Aorta (tissue), 5 donors: ENCODE measurements around the gene NETO1. TPM values are rescaled to one million over a fixed set of nuclear protein-coding genes. Genes with fewer than 3 reads are reported as not detected.

Experiments used
- ATAC-seq: fragments of 200-7000 bp; cut with Tn5 transposase; one replicate; pipeline ENCODE4 v1.9.1; 2022; ENCODE audit warnings: moderate library complexity; ENCODE audit not compliant: low FRiP score
- DNase-seq, 2 donors: peaks; one replicate each; pipeline ENCODE4 v3.0.0-alpha.2; 2020
- H3K27ac ChIP-seq, 2 donors: one replicate each; pipeline ENCODE4 v1.5.1; 2013; ENCODE audit warnings: low read length in 2 of 2, mild to moderate bottlenecking in 2 of 2, moderate library complexity in 2 of 2, control low read depth in 1 of 2, inconsistent platforms in 1 of 2, low read depth in 1 of 2
- H3K27me3 ChIP-seq, 2 donors: one replicate each; pipeline ENCODE4 v1.6.1; 2013; ENCODE audit warnings: control low read depth in 1 of 2, low read length in 1 of 2, mild to moderate bottlenecking in 1 of 2, moderate library complexity in 1 of 2; ENCODE audit not compliant: insufficient read depth in 2 of 2, control insufficient read depth in 1 of 2
- H3K36me3 ChIP-seq, 2 donors: one replicate each; pipeline ENCODE4 v1.6.1; 2013; ENCODE audit warnings: control low read depth in 1 of 2, low read length in 1 of 2, mild to moderate bottlenecking in 1 of 2; ENCODE audit not compliant: insufficient read depth in 2 of 2, control insufficient read depth in 1 of 2
- H3K4me1 ChIP-seq, 2 donors: one replicate each; pipeline ENCODE4 v1.6.1; 2013; ENCODE audit warnings: low read length in 2 of 2, control low read depth in 1 of 2, mild to moderate bottlenecking in 1 of 2, moderate library complexity in 1 of 2; ENCODE audit not compliant: insufficient read depth in 2 of 2, control insufficient read depth in 1 of 2
- H3K4me3 ChIP-seq, 2 donors: one replicate each; pipeline ENCODE4 v1.5.1; 2013; ENCODE audit warnings: low read length in 2 of 2, control low read depth in 1 of 2, mild to moderate bottlenecking in 1 of 2
- H3K9me3 ChIP-seq: one replicate; pipeline ENCODE4 v1.6.1; 2013; ENCODE audit warnings: mild to moderate bottlenecking, low read length; ENCODE audit not compliant: control insufficient read depth
- WGBS, 2 donors: extraction: QIAGEN DNeasy Blood & Tissue Kit; methylation state at CpG; one replicate each; pipeline ENCODE4 v1.1.7; 2013; 5-methylcytosine and 5-hydroxymethylcytosine counted together
- intact Hi-C, 2 donors: fragments of 100-400 bp; cut with DNase I; formaldehyde crosslinking; loops; one replicate each; pipeline versions ENCODE4 v1.14.2 to v1.15.0; 2022
- polyA plus RNA-seq, 2 donors: library from polyadenylated mRNA; stranded (reverse); fragments of 200-250 nt; gene quantifications; one replicate each; pipeline ENCODE4 v1.2.3, GENCODE V29; 2013
- total RNA-seq, 2 donors: library from RNA; stranded (reverse); fragmentation: NEBNext Ultra II Directional; extraction: Animal tissue kit (Norgen Biotek cat#: 25700); gene quantifications; one replicate each; pipeline ENCODE4 v1.2.1, GENCODE V29; 2021
- donor health status: healthy with polysubstance abuse.
- donor health status: Bipolar disorder and iron deficiency.
- donor health status: DM: no; HTN: no; CAD: no.
- donor health status: DM: no; HTN: no; CAD: no.
- donor health status: DM: yes; HTN: yes; CAD: no.

The NETO1 gene
- total and polyA plus RNA-seq, 4 donors, result 3.8 TPM; not detected in 3

- ATAC-seq, result no peak
These were observed 140.6 kb downstream of the NETO1 start for GRCh38 chr18:72727038-72727655.

DNA sequence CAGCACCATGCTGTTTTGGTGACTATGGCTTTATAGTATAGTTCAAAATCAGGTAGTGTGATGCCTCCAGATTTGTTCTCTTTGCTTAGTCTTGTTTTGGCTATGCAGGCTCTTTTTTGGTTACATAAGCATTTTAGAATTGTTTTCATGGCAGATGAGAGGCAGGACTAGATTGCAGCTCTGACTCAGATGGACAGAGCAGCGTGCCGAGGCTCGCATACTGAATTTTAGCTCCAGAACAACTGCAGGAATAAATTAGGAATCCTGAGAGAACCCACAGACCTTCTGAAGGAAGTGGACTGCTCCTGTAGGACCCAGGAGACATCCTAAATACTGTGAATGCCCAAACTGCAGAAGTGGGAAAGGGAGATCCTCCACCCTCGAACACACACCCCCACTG lies 141.6 kb downstream of the NETO1 start:
- no peak for DNase-seq
- Histone ChIP-seq H3K36me3 (no peaks in the 10 kb centered on the region), H3K4me1 (no peaks in the 10 kb centered on the region), H3K4me3 (no peak overlapping the region), H3K27ac (no peak overlapping the region), H3K9me3 (peaks cover 2% of the 10 kb centered on the region), H3K27me3 (no peaks in the 10 kb centered on the region)
- ATAC-seq, result no peak
- 91% methylated on average over 4 of the region's 4 CpGs for WGBS, 2 donors
- intact Hi-C loops, result no loop called here

More at GRCh38 chr18:72727038-72727655, 140.6 kb downstream of the NETO1 start:
- no peak overlapping the region for H3K4me3 ChIP-seq
- 70 to 79% methylated on average over 5 of the region's 5 CpGs for WGBS, 2 donors
- no peak for DNase-seq
- H3K27me3 ChIP-seq, result no peaks in the 10 kb centered on the region
- H3K27ac ChIP-seq, result no peak overlapping the region
- H3K36me3 ChIP-seq, result no peaks in the 10 kb centered on the region
- H3K4me1 ChIP-seq, result no peaks in the 10 kb centered on the region
- H3K9me3 ChIP-seq, result peaks cover 2% of the 10 kb centered on the region
- intact Hi-C loops, result no loop called here

DNA sequence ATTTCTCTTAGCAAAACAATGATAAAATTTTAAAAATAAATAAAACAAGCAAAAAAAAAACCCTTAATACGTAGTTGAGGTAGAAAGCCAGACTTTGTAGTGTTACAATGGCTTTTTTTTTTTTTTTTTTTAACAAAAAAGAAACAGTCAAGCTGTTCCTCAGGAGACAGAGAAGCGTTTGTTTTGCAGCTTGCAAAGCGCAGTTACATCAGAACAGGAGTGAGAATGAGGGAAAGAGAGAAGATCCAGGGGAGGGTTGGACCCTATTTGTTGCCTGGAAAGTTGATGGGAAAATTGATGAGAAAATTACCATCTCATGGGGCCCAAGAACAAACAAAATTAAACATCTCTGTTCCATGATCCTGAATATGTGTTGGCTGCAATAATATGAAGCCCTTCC lies 146.5 kb downstream of the NETO1 start:
- Histone ChIP-seq H3K27ac (no peak overlapping the region), H3K36me3 (no peaks in the 10 kb centered on the region), H3K4me3 (no peak overlapping the region), H3K27me3 (no peaks in the 10 kb centered on the region), H3K4me1 (no peaks in the 10 kb centered on the region), H3K9me3 (peaks cover 1% of the 10 kb centered on the region)
- intact Hi-C loops, result no loop called here
- WGBS, 2 donors, result 64% methylated on average over 3 of the region's 3 CpGs
- DNase-seq, result no peak
- no peak for ATAC-seq

- WGBS, 2 donors, result 55% methylated on average over 3 of the region's 3 CpGs
- no peaks in the 10 kb centered on the region for H3K36me3 ChIP-seq
- intact Hi-C loops, result no loop called here
- DNase-seq (no peak), ATAC-seq (no peak)
- no peaks in the 10 kb centered on the region for H3K9me3 ChIP-seq
- H3K4me3 ChIP-seq, result no peak overlapping the region
- no peak overlapping the region for H3K27ac ChIP-seq
- no peaks in the 10 kb centered on the region for H3K27me3 ChIP-seq
- H3K4me1 ChIP-seq, result no peaks in the 10 kb centered on the region
These were observed 147.7 kb downstream of the NETO1 start for GRCh38 chr18:72720116-72720515.

GRCh38 chr18:72704202-72704601 lies 163.6 kb downstream of the NETO1 start:
- intact Hi-C loops, result no loop called here
- ATAC-seq (no peak), DNase-seq (no peak)
- no peak overlapping the region for H3K4me3 ChIP-seq
- 71 to 77% methylated on average over 4 of the region's 4 CpGs for WGBS, 2 donors
- H3K4me1 ChIP-seq, result no peaks in the 10 kb centered on the region
- no peaks in the 10 kb centered on the region for H3K36me3 ChIP-seq
- no peak overlapping the region for H3K27ac ChIP-seq
- H3K27me3 ChIP-seq, result no peaks in the 10 kb centered on the region
- H3K9me3 ChIP-seq, result no peaks in the 10 kb centered on the region

DNA sequence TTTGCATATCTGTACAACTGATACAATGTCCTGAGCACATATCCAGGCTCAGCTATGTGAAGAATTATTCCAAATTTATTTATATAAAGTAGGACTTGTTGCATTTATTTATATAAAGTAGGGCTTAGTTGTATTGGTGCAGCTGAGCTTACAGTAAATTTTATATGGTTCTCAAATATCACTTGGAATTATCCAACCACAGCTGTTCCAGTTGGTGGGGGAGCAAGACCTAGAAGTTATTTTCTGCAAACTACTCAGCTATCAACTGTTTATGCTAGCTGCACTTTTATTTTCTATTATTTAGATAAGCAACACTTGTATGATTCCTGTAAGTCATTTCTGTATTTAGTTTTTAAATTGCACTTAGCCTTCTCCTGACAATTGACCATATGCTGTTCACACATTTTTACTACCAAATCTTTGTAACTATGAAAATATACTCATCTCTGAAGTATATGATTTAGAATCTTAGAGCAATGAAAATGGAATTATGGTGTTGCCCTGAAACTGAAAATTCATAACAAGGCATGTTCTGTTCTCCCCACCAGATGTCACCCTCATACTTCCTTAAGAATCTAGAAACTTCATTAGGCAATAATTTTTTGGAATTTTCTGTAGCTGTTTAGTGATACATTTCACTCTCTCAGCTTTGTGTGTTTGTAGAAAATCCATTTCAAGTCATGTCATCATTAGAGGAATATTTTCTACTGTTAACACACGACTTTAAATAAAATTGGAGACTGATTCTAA lies 166.7 kb downstream of the NETO1 start:
- Histone ChIP-seq H3K4me3 (no peak overlapping the region), H3K27ac (no peak overlapping the region), H3K4me1 (no peaks in the 10 kb centered on the region), H3K36me3 (no peaks in the 10 kb centered on the region), H3K9me3 (no peaks in the 10 kb centered on the region), H3K27me3 (no peaks in the 10 kb centered on the region)
- 1 to 8% methylated on average over 1 of the region's 1 CpG for WGBS, 2 donors
- no peak for DNase-seq
- intact Hi-C loops, result no loop called here
- ATAC-seq, result no peak

- Histone ChIP-seq H3K36me3 (no peaks in the 10 kb centered on the region), H3K9me3 (no peaks in the 10 kb centered on the region), H3K4me3 (no peak overlapping the region), H3K27ac (no peak overlapping the region), H3K4me1 (no peaks in the 10 kb centered on the region), H3K27me3 (no peaks in the 10 kb centered on the region)
- 58 to 59% methylated on average over 6 of the region's 6 CpGs for WGBS, 2 donors
- ATAC-seq (no peak), DNase-seq (no peak)
- intact Hi-C loops, result no loop called here
These were observed 170.1 kb downstream of the NETO1 start for GRCh38 chr18:72697706-72698105.

DNA sequence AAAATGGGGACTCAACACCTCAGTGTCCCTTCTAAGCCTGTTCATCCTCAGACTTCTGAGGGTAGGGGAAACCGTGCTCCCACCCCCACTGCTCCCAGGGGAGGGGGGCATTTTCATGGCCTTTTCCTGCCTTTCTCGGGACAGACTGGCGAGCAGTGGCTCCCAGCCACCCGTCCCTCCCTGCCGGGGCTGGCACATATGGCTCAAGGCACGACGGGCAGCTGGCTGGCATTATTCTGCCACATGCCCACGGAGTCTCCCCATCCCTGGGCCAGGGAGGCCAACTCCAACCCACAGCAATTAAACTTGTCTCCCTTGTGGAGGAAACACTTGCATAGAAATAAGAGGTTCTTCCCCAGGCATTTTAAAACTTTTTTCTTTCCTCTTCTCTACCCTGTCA lies 175.2 kb downstream of the NETO1 start:
- no peaks in the 10 kb centered on the region for H3K36me3 ChIP-seq
- no peaks in the 10 kb centered on the region for H3K4me1 ChIP-seq
- intact Hi-C loops, result no loop called here
- DNase-seq (no peak), ATAC-seq (no peak)
- H3K27ac ChIP-seq, result no peak overlapping the region
- 6 to 9% methylated on average over 8 of the region's 8 CpGs for WGBS, 2 donors
- no peaks in the 10 kb centered on the region for H3K27me3 ChIP-seq
- no peak overlapping the region for H3K4me3 ChIP-seq
- H3K9me3 ChIP-seq, result no peaks in the 10 kb centered on the region
